K562 (cell line): ENCODE data around the gene KCNC3. TPM values are rescaled to one million over a fixed set of nuclear protein-coding genes. Genes with fewer than 3 reads are reported as not detected.
A peak's percentile ranks its signal among the peaks of the same experiment; 100 is the strongest.

ENCODE experiments used
- CBX8 ChIP-seq: fragments of 200-600 bp; sonication (generic); IDR thresholded peaks from 2 replicates; pipeline ENCODE4 v1.6.1; 2012; ENCODE audit warnings: borderline replicate concordance, mixed run types, low read depth, mild to moderate bottlenecking, moderate library complexity, mixed read lengths, low read length, control low read depth, inconsistent platforms; ENCODE audit not compliant: poor library complexity, severe bottlenecking; ENCODE audit errors: extremely low read depth
- CREB3L1 ChIP-seq: fragments of 450-650 bp; IDR thresholded peaks from 2 replicates; pipeline ENCODE4 v1.6.1; 2014; ENCODE audit warnings: low read depth, mild to moderate bottlenecking, moderate library complexity, borderline replicate concordance
- E2F1 ChIP-seq: sonication (generic); formaldehyde crosslinking; IDR thresholded peaks from 2 replicates; pipeline ENCODE4 v1.8.1; 2023; ENCODE audit warnings: mild to moderate bottlenecking, missing genetic modification reagents, moderate library complexity
- ETS1 ChIP-seq: conservative IDR thresholded peaks from 2 replicates; pipeline ENCODE4 v1.6.1; 2011; ENCODE audit warnings: low read depth, mild to moderate bottlenecking, low read length; ENCODE audit not compliant: control insufficient read depth
- KHSRP ChIP-seq: fragments of 450-650 bp; IDR thresholded peaks from 2 replicates; pipeline ENCODE4 v1.6.1; 2017
- MEF2D ChIP-seq: conservative IDR thresholded peaks from 2 replicates; pipeline ENCODE4 v1.6.1; 2016; ENCODE audit warnings: low read depth, missing genetic modification characterization, missing compliant biosample characterization
- NFE2L1 ChIP-seq: fragments of 450-650 bp; IDR thresholded peaks from 2 replicates; pipeline ENCODE4 v1.6.1; 2016; ENCODE audit warnings: missing genetic modification characterization, low read depth, mild to moderate bottlenecking, missing compliant biosample characterization, moderate library complexity, borderline replicate concordance
- RNF219 ChIP-seq: fragments of 250-450 bp; sonication (Bioruptor Pico); IDR thresholded peaks from 2 replicates; pipeline ENCODE4 v1.5.0; 2022; ENCODE audit warnings: mild to moderate bottlenecking
- RREB1 ChIP-seq: fragments of 250-450 bp; sonication (Bioruptor Pico); IDR thresholded peaks from 2 replicates; pipeline ENCODE4 v1.4.0; 2020
- SIN3B ChIP-seq: fragments of 450-650 bp; IDR thresholded peaks from 2 replicates; pipeline ENCODE4 v1.6.1; 2017; ENCODE audit warnings: low read depth, mild to moderate bottlenecking, moderate library complexity
- U2AF1 ChIP-seq: fragments of 200-400 bp; formaldehyde crosslinking; optimal IDR thresholded peaks from 2 replicates; pipeline ENCODE3; 2017; ENCODE audit warnings: mild to moderate bottlenecking, low read depth, low read length, moderate library complexity
- ZNF239 ChIP-seq: fragments of 250-450 bp; sonication (Bioruptor Pico); IDR thresholded peaks from 2 replicates; pipeline ENCODE4 v1.4.0; 2020; ENCODE audit warnings: mild to moderate bottlenecking
- polyA plus RNA-seq, 8 experiments: library from polyadenylated mRNA; depleted of rRNA in 4 of 8; stranded (reverse) in 5 of 8; unstranded in 3 of 8; fragments of >200 nt; fragmentation: Nextera tagmentation in 2 of 8; fragmentation: Illumina TruSeq in 1 of 8; extraction: Ambion mirVana in 2 of 8; extraction: Trizol in 1 of 8; gene quantifications; 2 replicates each; pipeline versions ENCODE4 v1.2.1 to v1.2.3, GENCODE V29; 2011 to 2014; ENCODE audit warnings: inconsistent platforms in 1 of 8, missing spikeins in 1 of 8
- total RNA-seq, 7 experiments: library from RNA; depleted of rRNA in 6 of 7; stranded (reverse); fragments of >200 nt in 6 of 7; fragmentation: Illumina TruSeq in 2 of 7; extraction: Trizol in 2 of 7; gene quantifications; 2 replicates each; pipeline versions ENCODE4 v1.2.1 to v1.2.3, GENCODE V29; 2011 to 2021; ENCODE audit warnings: low replicate concordance in 1 of 7

The KCNC3 gene
- total and polyA plus RNA-seq, 9 of the 15 experiments (the other 6 are each of a cell fraction or from before 2014, with no cell fraction given), result 0.03 to 26.2 (median 2.0) TPM

GRCh38 chr19:50333235-50333736 lies 4.1 kb upstream of the KCNC3 start (continued):
- TF ChIP-seq SIN3B (no peak), RREB1 (no peak), U2AF1 (no peak), CBX8 (no peak), E2F1 (CRISPR knock-in tag) (no peak), KHSRP (no peak), ETS1 (peak; percentile 94; the same call in 1 of the 2 replicates), NFE2L1 (no peak), ZNF239 (no peak), CREB3L1 (peak; percentile 90), MEF2D (tag) (no peak), RNF219 (CRISPR knock-in tag) (no peak)
